Brain microvascular endothelial cell (primary cell): ENCODE data around the gene NCOR2.
A peak's percentile ranks its signal among the peaks of the same experiment; 100 is the strongest.

ENCODE experiments used
- DNase-seq: peaks from one replicate; pipeline ENCODE4 v3.0.0-alpha.2; 2020
- H3K27ac ChIP-seq: fragments of 250-450 bp; sonication (Bioruptor Pico); 2 replicates; pipeline ENCODE4 v1.5.1; 2020; ENCODE audit warnings: mild to moderate bottlenecking, moderate library complexity
- H3K27me3 ChIP-seq: fragments of 250-450 bp; sonication (Bioruptor Pico); replicated peaks from 2 replicates; pipeline ENCODE4 v1.5.1; 2020; ENCODE audit warnings: mild to moderate bottlenecking
- H3K36me3 ChIP-seq: fragments of 250-450 bp; sonication (Bioruptor Pico); replicated peaks from 2 replicates; pipeline ENCODE4 v1.5.1; 2020; ENCODE audit warnings: mild to moderate bottlenecking
- H3K4me3 ChIP-seq: 2 replicates; pipeline ENCODE4 v1.5.1; 2011; ENCODE audit warnings: low read depth, mild to moderate bottlenecking, control low read depth, low read length, moderate library complexity
- in situ Hi-C: cut with HindIII; loops from 2 replicates; pipeline ENCODE4 v1.10.0; 2017; ENCODE audit warnings: low sequenced_read_pairs, low pct_ligation_motif_present
- TF ChIP-seq, protein P1 (sequence below): IDR thresholded peaks from 2 replicates; pipeline ENCODE4 v1.5.1; 2011; ENCODE audit warnings: low read depth, mild to moderate bottlenecking, moderate library complexity, low read length, control low read depth, inconsistent platforms; ENCODE audit errors: missing control alignments

Gene NCOR2

GRCh38 chr12:124594851-124595250, 27.4 kb upstream of the NCOR2 start:
- no peak overlapping the region for H3K4me3 ChIP-seq
- H3K36me3 ChIP-seq: no peaks in the 10 kb centered on the region
- H3K27me3 ChIP-seq: no peaks in the 10 kb centered on the region
- TF ChIP-seq, protein P1, sequence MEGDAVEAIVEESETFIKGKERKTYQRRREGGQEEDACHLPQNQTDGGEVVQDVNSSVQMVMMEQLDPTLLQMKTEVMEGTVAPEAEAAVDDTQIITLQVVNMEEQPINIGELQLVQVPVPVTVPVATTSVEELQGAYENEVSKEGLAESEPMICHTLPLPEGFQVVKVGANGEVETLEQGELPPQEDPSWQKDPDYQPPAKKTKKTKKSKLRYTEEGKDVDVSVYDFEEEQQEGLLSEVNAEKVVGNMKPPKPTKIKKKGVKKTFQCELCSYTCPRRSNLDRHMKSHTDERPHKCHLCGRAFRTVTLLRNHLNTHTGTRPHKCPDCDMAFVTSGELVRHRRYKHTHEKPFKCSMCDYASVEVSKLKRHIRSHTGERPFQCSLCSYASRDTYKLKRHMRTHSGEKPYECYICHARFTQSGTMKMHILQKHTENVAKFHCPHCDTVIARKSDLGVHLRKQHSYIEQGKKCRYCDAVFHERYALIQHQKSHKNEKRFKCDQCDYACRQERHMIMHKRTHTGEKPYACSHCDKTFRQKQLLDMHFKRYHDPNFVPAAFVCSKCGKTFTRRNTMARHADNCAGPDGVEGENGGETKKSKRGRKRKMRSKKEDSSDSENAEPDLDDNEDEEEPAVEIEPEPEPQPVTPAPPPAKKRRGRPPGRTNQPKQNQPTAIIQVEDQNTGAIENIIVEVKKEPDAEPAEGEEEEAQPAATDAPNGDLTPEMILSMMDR: no peak
- no peak for DNase-seq
- no peak overlapping the region for H3K27ac ChIP-seq
- in situ Hi-C loops: no loop called here

GRCh38 chr12:124593851-124594401, 26.5 kb upstream of the NCOR2 start:
- no peak overlapping the region for H3K4me3 ChIP-seq
- H3K36me3 ChIP-seq: no peaks in the 10 kb centered on the region
- no peaks in the 10 kb centered on the region for H3K27me3 ChIP-seq
- H3K27ac ChIP-seq: no peak overlapping the region
- in situ Hi-C loops: no loop called here
- DNase-seq: no peak
- TF ChIP-seq, protein P1: no peak

DNA sequence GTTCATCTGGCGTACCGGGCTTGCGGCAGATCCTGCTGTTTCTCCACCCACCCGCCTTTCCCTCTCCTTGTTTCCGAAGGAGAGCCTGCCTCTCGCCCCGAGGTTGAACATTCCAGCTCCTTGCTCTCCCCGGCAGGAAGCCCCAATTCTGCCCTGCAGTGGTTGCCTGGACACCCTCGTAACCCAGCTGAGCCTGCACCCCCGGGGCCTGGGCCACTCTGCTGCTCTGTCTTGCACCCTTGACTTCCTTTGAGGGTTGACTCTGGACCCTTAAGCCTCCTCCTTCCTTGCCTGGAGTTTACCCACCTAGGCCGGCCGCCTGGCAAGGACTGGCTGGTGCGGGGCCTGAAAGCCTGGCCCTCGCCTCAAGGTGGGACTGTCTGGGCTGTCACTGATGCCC, 25.8 kb upstream of the NCOR2 start:
- DNase-seq: no peak

GRCh38 chr12:124592481-124593160, 25.2 kb upstream of the NCOR2 start:
- Histone ChIP-seq H3K36me3 (no peaks in the 10 kb centered on the region), H3K4me3 (no peak overlapping the region), H3K27me3 (no peaks in the 10 kb centered on the region), H3K27ac (no peak overlapping the region)
- DNase-seq: no peak
- TF ChIP-seq, protein P1: no peak
- in situ Hi-C loops: no loop called here

More for the DNA sequence above, 25.8 kb upstream of the NCOR2 start:
- in situ Hi-C loops: no loop called here
- Histone ChIP-seq H3K27ac (no peak overlapping the region), H3K36me3 (no peaks in the 10 kb centered on the region), H3K4me3 (no peak overlapping the region), H3K27me3 (no peaks in the 10 kb centered on the region)
- TF ChIP-seq, protein P1: no peak

- TF ChIP-seq, protein P1: peak; percentile 5
- in situ Hi-C loops: no loop called here
- no peak overlapping the region for H3K27ac ChIP-seq
- H3K27me3 ChIP-seq: no peaks in the 10 kb centered on the region
- no peaks in the 10 kb centered on the region for H3K36me3 ChIP-seq
- no peak overlapping the region for H3K4me3 ChIP-seq
- peak; percentile 39 for DNase-seq
Observed at GRCh38 chr12:124592050-124592449, 24.6 kb upstream of the NCOR2 start.

DNA sequence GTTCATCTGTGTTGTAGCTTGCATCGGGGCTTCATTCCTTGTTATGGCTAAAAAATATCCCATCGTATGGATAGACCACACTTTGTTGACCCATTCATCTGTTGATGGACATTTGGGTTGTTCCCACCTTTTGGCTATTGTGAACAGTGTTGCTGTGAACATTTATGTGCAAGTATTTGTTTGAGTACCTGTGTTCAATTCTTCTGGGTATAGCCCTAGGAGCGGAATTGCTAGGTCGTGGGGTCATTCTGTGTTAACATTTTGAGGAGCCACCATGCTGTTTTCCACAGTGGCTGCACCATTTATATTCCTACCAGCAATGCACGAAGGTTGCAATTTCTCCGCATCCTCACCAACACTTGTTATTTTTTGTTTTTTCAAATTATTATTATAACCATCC, 23.0 kb upstream of the NCOR2 start:
- H3K4me3 ChIP-seq: no peak overlapping the region
- in situ Hi-C loops: no loop called here
- TF ChIP-seq, protein P1: no peak
- H3K27ac ChIP-seq: no peak overlapping the region
- no peaks in the 10 kb centered on the region for H3K36me3 ChIP-seq
- no peaks in the 10 kb centered on the region for H3K27me3 ChIP-seq
- DNase-seq: no peak
